HEK293 (cell line): ENCODE data around the gene DPPA4.

Experiments
- CTCF ChIP-seq: fragments of 450-650 bp; formaldehyde crosslinking; IDR thresholded peaks from 2 replicates; pipeline ENCODE4 v1.5.1; 2016; ENCODE audit warnings: missing biosample characterization, missing genetic modification characterization
- PRDM1 ChIP-seq: fragments of 450-650 bp; formaldehyde crosslinking; IDR thresholded peaks from 2 replicates; pipeline ENCODE4; 2016; ENCODE audit warnings: missing biosample characterization, missing genetic modification characterization
- TCF7L2 ChIP-seq: IDR thresholded peaks from 2 replicates; pipeline ENCODE4 v1.6.1; 2011; ENCODE audit warnings: low read depth, mild to moderate bottlenecking, inconsistent platforms, low read length, moderate library complexity, borderline replicate concordance
- ZEB2 ChIP-seq: fragments of 450-650 bp; formaldehyde crosslinking; IDR thresholded peaks from 2 replicates; pipeline ENCODE4 v1.5.1; 2016; ENCODE audit warnings: missing biosample characterization, missing genetic modification characterization
- ZNF121 ChIP-seq: fragments of 450-650 bp; formaldehyde crosslinking; IDR thresholded peaks from 2 replicates; pipeline ENCODE4 v1.5.1; 2016; ENCODE audit warnings: missing biosample characterization, missing genetic modification characterization
- ZNF155 ChIP-seq: fragments of 450-650 bp; formaldehyde crosslinking; IDR thresholded peaks from 2 replicates; pipeline ENCODE4 v1.5.1; 2016; ENCODE audit warnings: missing biosample characterization, missing genetic modification characterization
- ZNF510 ChIP-seq: fragments of 450-650 bp; formaldehyde crosslinking; IDR thresholded peaks from 2 replicates; pipeline ENCODE4 v1.5.1; 2018; ENCODE audit warnings: mild to moderate bottlenecking, missing genetic modification characterization, missing biosample characterization; ENCODE audit not compliant: insufficient replicate concordance

DNA sequence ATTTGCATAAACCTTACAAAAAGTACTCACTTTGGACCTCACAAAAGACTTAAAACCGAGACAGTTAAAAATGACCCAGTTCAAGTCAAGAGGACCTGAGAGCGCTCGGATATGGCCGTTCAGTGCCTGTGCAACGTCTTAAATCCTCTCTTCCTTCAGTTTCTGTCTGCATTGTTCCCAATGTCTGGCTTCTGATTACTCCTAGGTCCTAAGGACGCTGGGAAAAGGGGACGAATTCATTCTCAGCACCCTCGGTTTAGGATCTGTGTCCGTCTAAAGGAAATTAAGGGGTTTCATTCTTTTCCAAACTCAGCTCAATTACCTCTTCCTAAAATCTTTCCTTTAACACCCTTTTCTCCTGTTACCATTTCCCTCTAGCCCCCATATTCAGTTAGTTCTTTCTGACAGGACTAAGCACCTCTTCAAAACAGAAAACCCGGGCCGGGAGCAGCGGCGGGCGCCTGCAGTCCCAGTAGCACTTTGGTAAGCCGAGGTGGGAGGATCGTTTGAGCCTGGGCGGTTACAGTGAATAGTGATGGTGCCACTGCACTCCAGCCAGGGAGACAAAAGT lies 970 bp downstream of the DPPA4 start:
- TF ChIP-seq CTCF (tag by site-specific recombination) (no peak), ZNF155 (no peak), ZNF121 (no peak), TCF7L2 (no peak), ZNF510 (tag by site-specific recombination) (no peak), PRDM1 (tag by site-specific recombination) (no peak), ZEB2 (tag by site-specific recombination) (no peak)
